PC-3 (cell line): ENCODE results near the gene EPB41L4A.

ENCODE experiments used
- CTCF ChIP-seq: fragments of 300-600 bp; sonication (generic); conservative IDR thresholded peaks from 2 replicates; pipeline ENCODE4 v1.5.1; 2017; ENCODE audit warnings: antibody characterized with exemption, low read depth, mild to moderate bottlenecking, low read length
- EZH2 ChIP-seq: fragments of 300-600 bp; sonication (generic); IDR thresholded peaks from one replicate; pipeline ENCODE4 v1.6.1; 2017; ENCODE audit warnings: antibody characterized with exemption, mild to moderate bottlenecking, low read length; ENCODE audit not compliant: unreplicated experiment

GRCh38 chr5:112208699-112209615 lies 210.1 kb downstream of the EPB41L4A start:
- no peak for TF ChIP-seq CTCF
- no peak for TF ChIP-seq EZH2
